NCI-H128 (cell line): Measurements from ENCODE around the gene LRSAM1.

Source experiments
- DNase-seq: peaks from one replicate; lab custom pipeline; 2025; ENCODE audit not compliant: unreplicated experiment; lab: John Stamatoyannopoulos, UW

LRSAM1 gene

DNA sequence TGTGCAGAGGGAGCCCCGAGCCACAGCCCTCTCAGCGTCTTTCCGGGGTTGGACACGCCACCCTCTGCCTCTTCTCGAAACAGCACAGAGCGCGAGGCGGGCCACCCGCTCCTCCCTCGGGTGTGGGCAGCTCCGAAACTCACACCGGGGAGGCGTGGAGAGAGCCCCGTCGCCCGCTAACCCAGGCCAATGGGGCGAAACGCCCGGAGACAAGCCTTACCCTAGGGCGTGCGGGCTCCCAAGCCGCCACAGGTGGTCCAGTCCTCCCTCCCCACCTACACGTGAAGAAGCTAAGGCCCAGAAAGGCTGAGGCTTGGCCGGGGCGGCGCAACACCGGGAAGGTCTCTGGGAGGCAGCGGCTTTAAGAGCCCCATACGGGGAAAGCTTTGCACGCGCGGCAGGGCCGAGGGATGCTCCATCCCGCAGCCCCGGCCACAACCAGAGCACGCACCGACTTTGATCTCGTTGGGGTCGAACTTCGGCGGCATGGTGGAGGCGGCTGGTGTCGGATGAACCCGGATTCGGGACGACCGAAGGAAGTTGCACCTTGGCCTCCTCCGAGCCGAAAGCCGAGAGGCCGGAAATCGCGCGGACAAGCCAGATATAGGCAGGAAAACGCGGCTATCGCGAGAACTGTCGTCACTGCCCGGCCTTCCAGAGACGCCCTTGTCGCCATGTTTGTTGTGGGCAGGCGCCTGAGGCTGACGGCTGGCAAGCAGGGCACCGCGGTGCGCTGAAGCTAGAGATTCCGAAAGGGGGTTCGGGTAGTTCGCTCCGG is at the start of gene LRSAM1, which contains the start of gene RPL12:
Gene LRSAM1, plus strand, starts transcription at position 681 of the 778 bp plus-strand sequence. CDS start 3,018 bp downstream, outside the sequence.
Gene RPL12, minus strand, starts transcription at position 577 of the 778 bp plus-strand sequence. Its CDS starts 89 bp downstream, at position 488.
- DNase-seq: peak; percentile 96

DNA sequence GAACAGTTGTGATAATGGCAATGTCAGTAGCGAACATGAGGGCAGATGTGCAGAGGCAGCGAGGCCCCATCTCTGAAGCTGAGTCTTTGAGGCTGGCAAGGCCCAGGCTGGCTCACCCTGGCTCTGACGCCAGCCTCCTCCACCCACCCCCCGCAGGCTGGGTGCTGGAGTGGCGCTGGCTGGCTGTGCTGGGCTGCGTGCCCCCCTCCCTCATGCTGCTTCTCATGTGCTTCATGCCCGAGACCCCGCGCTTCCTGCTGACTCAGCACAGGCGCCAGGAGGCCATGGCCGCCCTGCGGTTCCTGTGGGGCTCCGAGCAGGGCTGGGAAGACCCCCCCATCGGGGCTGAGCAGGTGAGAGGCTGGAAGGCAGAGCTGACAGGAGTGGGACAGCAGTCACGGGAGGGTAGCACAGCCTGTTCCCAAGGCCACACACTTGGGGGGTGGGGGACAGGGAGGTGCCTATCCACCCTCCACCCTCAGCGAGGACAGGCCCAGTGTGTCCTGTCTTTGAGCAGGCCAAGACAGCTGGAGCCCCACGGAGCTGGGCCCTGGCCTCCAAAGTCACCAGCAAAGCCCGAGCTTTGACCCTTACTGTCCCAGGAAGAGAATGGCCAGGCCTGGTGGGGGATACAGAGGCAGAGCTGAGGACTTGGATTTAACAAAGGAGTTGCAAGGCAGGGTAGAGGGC is 48.8 kb upstream of the LRSAM1 start:
- no peak for DNase-seq

DNA sequence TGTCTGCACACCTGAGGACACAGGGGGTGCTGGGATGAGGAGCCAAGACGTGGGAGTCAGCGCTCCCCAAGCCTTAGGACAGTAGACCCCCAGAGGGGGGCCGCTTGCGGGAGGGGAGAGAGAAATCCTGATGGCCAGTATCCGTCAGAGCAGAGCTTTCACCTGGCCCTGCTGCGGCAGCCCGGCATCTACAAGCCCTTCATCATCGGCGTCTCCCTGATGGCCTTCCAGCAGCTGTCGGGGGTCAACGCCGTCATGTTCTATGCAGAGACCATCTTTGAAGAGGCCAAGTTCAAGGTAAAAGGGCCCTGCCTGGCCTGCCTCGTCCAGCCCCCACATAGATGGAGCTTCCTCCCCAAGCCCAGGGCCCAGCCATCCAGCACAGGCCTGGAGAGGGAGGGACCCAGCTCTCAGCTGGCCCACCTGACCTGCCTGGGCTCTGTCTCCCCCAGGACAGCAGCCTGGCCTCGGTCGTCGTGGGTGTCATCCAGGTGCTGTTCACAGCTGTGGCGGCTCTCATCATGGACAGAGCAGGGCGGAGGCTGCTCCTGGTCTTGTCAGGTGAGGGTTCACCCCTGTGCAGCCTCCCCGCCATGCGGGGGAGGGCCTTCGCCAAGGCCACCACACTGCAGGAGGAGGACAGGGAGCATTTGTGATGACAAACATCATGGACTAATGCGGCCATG is 47.7 kb upstream of the LRSAM1 start:
- no peak for DNase-seq

DNA sequence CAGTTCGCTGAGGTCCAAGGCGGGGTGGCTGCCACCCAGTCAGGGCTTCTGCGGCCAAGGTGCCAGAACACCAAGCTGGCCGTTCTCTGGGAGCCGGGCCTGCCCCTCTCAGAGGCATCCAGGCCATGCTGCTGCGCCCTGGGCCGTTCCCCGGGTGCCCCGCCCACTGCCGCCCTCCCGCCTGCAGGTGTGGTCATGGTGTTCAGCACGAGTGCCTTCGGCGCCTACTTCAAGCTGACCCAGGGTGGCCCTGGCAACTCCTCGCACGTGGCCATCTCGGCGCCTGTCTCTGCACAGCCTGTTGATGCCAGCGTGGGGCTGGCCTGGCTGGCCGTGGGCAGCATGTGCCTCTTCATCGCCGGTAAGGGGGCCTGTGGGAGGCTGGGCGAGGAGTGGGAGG is 46.7 kb upstream of the LRSAM1 start:
- DNase-seq: no peak

DNA sequence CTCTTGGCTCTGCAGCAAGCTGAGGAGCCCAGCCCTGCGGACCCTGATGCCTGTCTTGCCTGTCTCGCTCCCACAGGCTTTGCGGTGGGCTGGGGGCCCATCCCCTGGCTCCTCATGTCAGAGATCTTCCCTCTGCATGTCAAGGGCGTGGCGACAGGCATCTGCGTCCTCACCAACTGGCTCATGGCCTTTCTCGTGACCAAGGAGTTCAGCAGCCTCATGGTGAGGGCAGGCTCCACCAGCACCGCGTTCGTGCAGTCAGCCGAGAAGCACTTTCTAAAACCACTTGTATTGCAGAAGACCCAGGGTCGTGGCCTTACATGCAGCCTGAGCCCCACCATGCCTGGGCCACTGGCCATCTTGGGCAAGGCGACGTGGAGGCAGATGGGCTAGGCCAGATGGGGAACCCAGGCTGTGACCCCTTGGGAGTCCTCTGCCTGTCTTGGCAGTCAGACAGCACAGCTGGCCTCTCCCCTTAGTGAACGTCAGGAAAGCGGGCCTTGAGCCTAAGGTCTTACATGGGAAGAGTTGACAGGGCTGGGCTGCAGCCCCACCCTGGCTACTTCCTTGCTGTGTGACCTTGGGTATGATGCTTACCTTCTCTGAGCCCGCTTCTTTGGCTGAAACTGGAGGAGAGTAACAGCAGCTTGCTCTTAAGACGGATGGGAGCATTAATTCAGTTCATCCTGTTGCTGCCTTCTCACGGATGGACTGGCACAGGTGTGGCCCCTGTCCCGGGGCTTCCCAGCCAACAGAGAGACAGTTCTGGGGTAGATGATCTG is 45.8 kb upstream of the LRSAM1 start:
- DNase-seq: no peak

DNA sequence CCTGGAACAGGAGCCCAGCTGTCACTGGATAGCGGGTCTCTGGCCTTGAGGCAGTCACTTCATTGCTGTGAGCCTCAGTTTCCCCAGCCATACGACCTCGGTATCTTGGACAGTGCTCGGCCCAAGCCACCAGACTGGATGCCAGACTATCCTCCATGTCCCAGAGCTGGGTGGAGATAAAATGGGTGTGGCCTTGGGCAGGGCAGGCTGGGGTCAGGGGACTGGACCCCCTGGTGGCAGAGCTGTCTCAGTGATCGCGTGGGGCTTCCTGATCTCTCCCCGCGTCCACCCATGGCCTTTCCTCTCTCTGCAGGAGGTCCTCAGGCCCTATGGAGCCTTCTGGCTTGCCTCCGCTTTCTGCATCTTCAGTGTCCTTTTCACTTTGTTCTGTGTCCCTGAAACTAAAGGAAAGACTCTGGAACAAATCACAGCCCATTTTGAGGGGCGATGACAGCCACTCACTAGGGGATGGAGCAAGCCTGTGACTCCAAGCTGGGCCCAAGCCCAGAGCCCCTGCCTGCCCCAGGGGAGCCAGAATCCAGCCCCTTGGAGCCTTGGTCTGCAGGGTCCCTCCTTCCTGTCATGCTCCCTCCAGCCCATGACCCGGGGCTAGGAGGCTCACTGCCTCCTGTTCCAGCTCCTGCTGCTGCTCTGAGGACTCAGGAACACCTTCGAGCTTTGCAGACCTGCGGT is 44.4 kb upstream of the LRSAM1 start:
- DNase-seq: no peak

DNA sequence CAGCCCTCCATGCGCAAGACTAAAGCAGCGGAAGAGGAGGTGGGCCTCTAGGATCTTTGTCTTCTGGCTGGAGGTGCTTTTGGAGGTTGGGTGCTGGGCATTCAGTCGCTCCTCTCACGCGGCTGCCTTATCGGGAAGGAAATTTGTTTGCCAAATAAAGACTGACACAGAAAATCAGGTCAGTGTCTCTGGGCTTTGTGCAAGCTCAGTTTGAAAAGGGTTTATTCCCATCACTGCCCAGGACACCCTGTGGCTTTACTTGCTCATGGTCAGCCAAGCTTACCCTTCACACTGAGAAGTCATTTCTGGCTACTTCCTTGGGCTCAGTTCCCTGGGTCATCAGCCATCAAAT is 43.8 kb upstream of the LRSAM1 start:
- no peak for DNase-seq

DNA sequence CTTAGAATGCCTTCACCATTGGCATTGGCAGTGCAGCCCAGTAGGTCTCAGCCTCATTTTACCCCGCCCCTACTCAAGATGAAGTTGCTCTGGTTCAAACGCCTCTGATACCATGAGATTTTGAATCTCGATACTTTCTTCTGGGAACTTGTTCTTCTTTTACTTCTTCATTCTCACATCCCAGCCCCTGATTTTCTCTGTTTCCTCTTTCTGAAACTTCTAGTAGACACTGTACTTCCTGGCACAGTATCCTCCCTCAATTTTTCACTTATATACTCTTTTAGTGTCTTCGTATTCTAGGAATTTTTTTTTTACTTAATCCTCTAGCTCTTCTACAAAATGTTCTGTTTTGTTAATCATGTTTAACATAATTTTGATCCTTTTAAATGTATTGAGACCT is 40.2 kb upstream of the LRSAM1 start:
- DNase-seq: no peak

DNA sequence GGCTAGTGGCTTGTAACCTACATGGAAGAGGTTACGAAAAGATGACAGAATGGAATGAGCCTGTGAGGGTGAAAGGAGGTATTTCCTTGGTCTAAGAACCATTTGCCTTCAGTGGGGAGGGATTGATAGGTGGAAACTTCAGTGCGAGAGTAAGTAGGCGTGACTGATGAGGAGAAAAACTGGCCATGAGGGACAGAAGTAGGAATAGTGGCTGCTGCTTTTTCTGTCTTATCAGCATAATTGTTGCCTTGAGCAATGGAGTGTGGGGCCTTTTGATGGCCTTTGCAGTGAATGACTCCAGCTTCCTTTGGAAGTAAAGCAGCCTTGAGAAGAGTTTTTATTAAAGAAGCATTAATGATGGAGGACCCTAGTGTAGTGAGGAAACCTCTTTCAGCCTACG is 36.2 kb upstream of the LRSAM1 start:
- DNase-seq: no peak

DNA sequence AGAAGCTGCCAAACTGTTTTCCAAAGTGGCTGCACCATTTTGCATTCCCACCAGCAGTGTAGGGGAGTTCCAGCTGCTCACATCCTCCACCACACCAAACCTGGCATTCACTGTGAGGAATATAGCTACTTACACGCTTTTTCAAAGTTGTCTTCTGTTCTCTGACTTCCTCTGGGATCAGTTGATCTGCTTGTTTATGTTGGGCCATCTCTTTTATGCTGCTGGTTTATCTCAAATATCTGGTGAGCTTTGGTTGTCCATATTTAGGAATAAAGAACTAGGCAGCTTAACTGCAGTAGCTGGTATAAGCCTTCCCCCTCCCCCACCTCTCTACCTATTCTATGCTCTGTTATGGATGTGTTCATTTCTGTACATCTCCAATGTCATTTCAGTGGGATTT is 35.7 kb upstream of the LRSAM1 start:
- no peak for DNase-seq

DNA sequence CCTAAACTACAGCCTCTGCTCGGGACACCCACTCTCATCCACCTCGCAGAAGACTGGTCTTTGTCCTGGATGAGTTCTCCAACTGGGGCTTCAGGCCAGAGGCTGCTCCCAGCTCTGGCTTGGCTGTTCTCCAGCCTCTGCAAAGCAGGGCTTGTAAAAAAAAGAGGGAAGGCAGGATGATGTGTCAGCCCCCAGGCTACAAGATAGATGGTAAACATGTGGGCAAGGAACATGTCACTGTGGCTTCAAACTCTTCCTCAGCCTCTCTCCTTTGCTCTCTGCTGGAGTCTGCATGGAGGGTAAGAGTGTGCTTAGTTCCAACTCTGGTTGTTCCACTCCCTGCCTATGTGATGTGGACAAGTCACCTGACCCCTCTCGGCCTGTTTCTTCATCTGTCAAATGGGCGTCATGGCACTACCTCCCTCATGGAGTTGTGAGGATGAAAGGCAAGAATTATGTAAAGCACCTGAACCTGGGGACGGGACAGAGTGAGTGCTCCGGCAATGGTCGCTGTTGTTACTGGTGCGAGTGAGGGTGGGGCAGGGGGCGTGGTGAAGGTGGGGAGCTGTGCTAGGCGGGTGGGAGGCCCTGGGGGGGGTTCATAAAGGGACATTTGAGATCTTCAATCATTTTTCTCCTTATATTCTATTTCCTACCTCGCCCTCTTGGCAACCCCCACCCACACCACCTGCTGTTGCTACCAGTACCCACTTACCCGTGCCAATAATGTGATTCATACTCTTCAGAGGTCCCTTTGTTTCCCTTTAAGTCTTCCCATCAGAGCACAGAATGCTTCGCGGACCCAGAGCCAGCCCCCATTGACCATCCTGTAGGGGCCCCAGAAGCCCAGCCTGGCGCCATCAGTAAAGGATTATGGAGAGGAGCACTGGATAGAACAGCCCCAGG is 33.9 kb upstream of the LRSAM1 start:
- DNase-seq: no peak

DNA sequence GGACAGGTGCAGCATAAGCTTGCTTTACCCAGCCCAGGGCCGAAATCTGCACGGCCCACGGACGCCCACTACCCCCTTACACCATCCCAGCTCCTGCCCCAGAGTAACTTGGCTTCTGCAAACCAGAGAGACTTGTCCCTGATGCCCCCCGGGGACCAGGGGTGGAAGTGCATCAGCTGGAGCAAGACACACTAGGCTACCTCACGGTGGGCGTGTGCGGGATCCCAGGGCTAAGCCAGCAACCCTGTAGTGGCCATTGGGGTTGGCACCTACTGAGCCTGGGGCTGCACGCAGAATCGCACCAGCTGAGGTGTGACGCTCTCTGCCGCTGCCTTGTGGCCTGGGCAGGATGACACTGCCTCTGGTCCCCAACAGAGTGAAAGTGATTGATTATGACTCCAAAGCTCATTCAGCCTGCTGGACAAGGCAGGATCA is 33.3 kb upstream of the LRSAM1 start:
- no peak for DNase-seq

DNA sequence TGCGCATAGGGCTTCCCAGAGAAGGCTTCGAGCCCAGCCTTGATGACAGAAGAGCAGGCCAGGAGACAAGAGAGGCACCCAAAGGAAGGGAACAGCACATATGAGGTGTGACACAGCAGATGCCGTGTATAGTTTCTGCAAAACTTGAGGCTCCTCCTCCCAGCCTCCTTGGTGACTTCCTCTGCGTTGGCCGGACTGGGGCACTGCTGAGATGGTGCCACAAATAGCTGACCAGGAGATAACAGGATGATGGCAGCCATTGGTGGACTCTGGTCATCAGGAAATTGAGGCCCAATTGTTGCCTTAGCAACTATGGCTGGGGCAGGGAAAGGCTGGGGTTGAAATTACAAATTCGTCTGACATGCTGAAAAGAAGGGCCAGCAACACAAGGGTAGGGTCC is 32.0 kb upstream of the LRSAM1 start:
- DNase-seq: no peak

DNA sequence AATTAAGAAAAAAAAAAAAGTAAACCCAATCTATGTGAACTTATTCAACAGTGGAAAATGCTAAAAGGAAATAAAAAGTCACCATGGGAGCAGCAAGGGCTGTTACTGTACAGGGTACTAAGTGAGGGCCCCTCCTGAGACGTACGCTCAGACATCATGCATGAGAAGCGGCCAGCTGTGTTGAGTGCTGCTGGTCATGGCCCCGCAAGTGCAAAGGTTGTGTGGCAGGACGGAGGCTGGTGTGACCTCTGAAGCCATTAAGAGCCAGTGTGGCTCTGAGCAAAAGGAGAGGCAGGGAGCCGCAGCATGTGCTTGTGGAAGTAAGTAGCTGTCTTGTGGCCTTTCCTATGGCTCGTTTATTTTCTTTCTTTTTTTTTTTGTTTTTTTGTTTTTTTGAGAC is 30.3 kb upstream of the LRSAM1 start:
- no peak for DNase-seq

DNA sequence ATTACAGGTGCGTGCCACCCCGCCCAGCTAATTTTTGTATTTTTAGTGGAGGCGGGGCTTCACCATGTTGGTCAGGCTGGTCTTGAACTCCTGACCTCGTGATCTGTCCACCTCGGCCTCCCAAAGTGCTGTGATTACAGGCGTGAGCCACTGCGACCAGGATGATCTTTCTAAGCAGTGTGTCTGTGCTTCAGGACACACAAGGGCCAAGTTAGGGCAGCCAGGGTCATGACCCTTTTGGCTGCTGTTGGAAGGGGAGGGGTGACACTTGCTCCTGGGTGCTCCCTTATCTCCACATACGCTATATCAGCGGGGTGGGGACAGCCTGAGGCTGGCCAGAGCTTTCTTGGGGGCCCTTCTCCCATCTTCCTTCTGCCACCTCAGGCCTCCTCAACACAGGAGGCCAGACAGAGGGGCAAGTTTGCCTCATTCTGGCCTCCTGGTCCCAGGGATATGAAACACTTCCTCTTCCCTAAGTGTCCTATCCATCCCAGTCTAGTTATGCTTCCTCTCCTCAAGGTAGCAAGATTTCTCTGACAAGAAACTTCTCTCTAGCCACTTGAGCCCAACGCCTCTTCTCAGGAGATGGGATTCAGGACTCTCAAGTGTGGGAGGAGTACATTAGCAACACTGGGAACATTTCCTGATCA is 29.1 kb upstream of the LRSAM1 start:
- DNase-seq: no peak

DNA sequence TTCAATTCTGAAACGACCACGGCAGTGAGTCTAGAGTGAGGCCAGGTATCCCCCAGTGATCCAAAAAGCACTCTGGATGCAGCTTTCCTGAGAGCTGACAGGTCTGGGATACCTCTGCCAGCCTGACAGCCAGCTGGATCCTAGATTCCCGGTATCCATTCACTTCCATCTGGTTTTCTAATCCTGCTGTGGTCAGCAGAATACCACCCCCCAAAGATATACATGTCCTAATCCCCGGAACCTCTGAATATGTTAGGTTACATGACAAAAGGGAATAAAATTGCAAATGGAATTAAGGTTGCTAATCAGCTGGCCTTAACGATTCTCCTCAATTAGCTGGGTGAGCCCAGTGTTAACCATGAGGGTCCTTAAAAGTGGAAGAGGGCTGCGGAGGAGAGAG is 28.5 kb upstream of the LRSAM1 start:
- no peak for DNase-seq

DNA sequence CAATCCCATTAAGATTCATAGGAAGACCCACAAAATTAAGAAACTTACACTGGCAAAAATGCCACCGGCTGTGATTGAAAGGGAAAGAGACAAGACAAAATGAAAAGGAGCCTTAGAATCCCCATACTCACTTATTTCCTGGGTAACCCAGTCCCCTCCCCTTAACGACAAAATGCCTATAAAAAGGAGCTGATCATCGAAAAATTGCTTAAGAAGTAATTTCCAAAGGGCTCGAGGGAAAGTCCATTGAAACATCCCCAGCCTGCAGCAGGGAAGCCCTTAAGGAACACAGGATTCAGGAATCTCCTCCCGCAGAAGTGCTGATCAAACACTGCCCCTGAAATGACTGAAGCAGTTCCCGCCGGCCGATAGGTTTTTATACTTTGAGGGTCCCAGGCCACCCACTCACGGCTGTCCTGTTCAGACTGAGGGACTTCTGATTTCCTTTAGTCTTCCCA is 27.8 kb upstream of the LRSAM1 start:
- DNase-seq: no peak

DNA sequence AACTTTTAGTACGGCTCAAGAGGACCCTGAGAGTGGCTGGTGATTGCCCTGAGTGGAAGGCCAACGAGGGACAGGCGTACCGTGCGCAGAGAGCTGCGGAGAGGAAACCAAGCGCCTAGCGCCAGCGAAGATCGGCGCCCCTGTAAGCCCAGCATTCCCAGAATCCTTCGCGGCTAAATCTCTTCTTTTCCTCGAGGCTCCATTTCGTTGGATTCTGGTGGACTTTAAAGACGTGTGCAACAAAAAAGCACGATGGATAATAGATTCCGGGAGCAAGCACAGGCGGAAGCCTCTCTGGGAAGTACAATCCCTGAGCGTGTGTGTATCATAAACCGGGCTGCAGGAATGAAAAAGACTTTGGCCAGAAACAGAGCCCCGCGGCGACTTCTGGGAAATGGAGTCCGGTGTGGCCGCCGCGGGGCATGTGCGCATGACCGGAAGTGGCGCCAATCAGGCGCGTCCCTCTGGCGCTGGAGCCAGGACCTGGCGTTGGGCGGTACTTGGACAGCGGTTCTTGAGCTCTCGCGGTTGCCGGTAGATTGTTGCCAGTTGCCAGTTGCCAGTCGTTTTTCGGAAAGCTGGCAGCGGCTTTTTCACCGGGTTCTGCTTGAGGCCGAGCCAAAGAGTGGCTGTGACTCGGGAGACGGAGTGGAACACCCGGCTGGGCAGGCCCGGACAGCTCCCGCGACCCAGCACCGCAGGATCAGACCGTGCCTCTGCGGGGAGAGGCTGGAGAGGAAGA is 27.2 kb upstream of the LRSAM1 start, which contains the start of gene ZNF79:
Gene ZNF79, plus strand, starts transcription at position 449 of the 742 bp plus-strand sequence. CDS start 406 bp downstream, outside the sequence.
- DNase-seq: peak; percentile 95
